Liver (tissue), 3 donors: ENCODE data around the gene IER5.

Experiments
- EGR1 ChIP-seq, 2 donors: IDR thresholded peaks; 2 replicates each; pipeline ENCODE4 v1.6.1; 2016 to 2018; ENCODE audit warnings: antibody characterized with exemption in 2 of 2, low read depth in 2 of 2
- FOXA1 ChIP-seq: IDR thresholded peaks from 2 replicates; pipeline ENCODE4 v1.6.1; 2016; ENCODE audit warnings: antibody characterized with exemption
- GABPA ChIP-seq, 2 donors: IDR thresholded peaks in 1 of 2; conservative IDR thresholded peaks in 1 of 2; 2 replicates each; pipeline ENCODE4 v1.6.1; 2016; ENCODE audit warnings: antibody characterized with exemption in 2 of 2, mild to moderate bottlenecking in 1 of 2, moderate library complexity in 1 of 2
- HNF4G ChIP-seq: IDR thresholded peaks from 2 replicates; pipeline ENCODE4 v1.6.1; 2016; ENCODE audit warnings: antibody characterized with exemption
- MAX ChIP-seq: IDR thresholded peaks from 2 replicates; pipeline ENCODE4 v1.6.1; 2016; ENCODE audit warnings: antibody characterized with exemption
- RAD21 ChIP-seq, 2 donors: IDR thresholded peaks; 2 replicates each; pipeline ENCODE4 v1.6.1; 2016; ENCODE audit warnings: antibody characterized with exemption in 2 of 2, mild to moderate bottlenecking in 2 of 2
- REST ChIP-seq: IDR thresholded peaks from 2 replicates; pipeline ENCODE4 v1.6.1; 2016; ENCODE audit warnings: antibody characterized with exemption, mild to moderate bottlenecking
- RXRA ChIP-seq, 2 donors: IDR thresholded peaks; 2 replicates each; pipeline ENCODE4 v1.6.1; 2017 to 2018; ENCODE audit warnings: antibody characterized with exemption in 2 of 2, mild to moderate bottlenecking in 1 of 2
- SP1 ChIP-seq: IDR thresholded peaks from 2 replicates; pipeline ENCODE4 v1.6.1; 2018; ENCODE audit warnings: antibody characterized with exemption, mild to moderate bottlenecking
- TAF1 ChIP-seq: conservative IDR thresholded peaks from 2 replicates; pipeline ENCODE4 v1.6.1; 2016; ENCODE audit warnings: antibody characterized with exemption, mild to moderate bottlenecking
- YY1 ChIP-seq: IDR thresholded peaks from 2 replicates; pipeline ENCODE4 v1.6.1; 2016; ENCODE audit warnings: antibody characterized with exemption, mild to moderate bottlenecking
- ZBTB33 ChIP-seq: IDR thresholded peaks from 2 replicates; pipeline ENCODE4 v1.6.1; 2016; ENCODE audit warnings: antibody characterized with exemption
- TF ChIP-seq, protein P1 (sequence below): fragments of 150-350 bp; IDR thresholded peaks from 2 replicates; pipeline ENCODE4 v1.5.1; 2017; ENCODE audit warnings: improper control_type of control experiment, low read depth, low read length; ENCODE audit not compliant: missing input control
- donor health status: healthy.
- donor health status: healthy.

DNA sequence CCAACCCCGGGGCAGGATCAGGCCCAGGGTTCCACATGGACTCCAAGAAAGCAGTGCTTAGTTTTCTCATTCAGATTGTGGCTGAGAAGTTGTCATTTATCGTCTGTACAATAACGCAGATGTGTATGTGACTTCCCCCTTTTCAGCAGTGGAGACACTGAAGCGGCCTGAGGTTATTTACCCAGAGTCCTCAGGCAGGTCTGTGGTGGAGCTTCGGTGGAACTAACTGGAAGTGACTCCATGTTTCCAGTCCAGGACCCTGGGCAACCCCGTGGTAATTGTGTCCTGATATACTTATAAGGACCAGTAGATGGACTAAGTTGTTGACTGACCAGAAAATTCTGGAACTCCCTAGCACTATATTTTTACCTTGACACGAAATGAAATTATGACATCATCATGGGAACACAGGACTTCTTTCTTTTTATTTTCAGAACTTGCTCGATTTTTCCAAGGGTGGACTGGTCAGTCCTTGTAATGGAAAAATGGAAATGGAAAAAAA is 1.0 kb upstream of the IER5 start:
- TF ChIP-seq, protein P1, sequence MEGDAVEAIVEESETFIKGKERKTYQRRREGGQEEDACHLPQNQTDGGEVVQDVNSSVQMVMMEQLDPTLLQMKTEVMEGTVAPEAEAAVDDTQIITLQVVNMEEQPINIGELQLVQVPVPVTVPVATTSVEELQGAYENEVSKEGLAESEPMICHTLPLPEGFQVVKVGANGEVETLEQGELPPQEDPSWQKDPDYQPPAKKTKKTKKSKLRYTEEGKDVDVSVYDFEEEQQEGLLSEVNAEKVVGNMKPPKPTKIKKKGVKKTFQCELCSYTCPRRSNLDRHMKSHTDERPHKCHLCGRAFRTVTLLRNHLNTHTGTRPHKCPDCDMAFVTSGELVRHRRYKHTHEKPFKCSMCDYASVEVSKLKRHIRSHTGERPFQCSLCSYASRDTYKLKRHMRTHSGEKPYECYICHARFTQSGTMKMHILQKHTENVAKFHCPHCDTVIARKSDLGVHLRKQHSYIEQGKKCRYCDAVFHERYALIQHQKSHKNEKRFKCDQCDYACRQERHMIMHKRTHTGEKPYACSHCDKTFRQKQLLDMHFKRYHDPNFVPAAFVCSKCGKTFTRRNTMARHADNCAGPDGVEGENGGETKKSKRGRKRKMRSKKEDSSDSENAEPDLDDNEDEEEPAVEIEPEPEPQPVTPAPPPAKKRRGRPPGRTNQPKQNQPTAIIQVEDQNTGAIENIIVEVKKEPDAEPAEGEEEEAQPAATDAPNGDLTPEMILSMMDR = no peak
- TF ChIP-seq RAD21 (IDR thresholded peaks at IDR 0.05) = no peak
- no peak for TF ChIP-seq GABPA (IDR thresholded peaks at IDR 0.05 in 1 of 2, conservative IDR thresholded peaks at IDR 0.05 in 1 of 2)
- TF ChIP-seq MAX = no peak
- no peak for TF ChIP-seq YY1
- TF ChIP-seq SP1 = no peak
- no peak for TF ChIP-seq REST
- TF ChIP-seq EGR1 (IDR thresholded peaks at IDR 0.05; ENCODE audit: low read depth in 2 of 2) = no peak
- no peak for TF ChIP-seq ZBTB33
- no peak for TF ChIP-seq TAF1
- no peak for TF ChIP-seq FOXA1
- no peak for TF ChIP-seq RXRA (IDR thresholded peaks at IDR 0.05)
- no peak for TF ChIP-seq HNF4G
